ENCODE results near the gene CRYGC. TPM values are rescaled to one million over a fixed set of nuclear protein-coding genes. Genes with fewer than 3 reads are reported as not detected.
"Not testable (repeated sequence)": the region's sequence is repeated elsewhere in the genome, so short reads cannot be mapped to it uniquely, and the experiment has no call there.

Gene CRYGC
- total RNA-seq, 2 donors from 2014 or later: not detected

GRCh38 chr2:208125251-208125650 lies 4.4 kb downstream of the CRYGC start:
- H3K4me3 Mint-ChIP-seq: no peak overlapping the region
- no peak overlapping the region for H3K27ac Mint-ChIP-seq
- no peak for DNase-seq (ENCODE audit: low spot score)

GRCh38 chr2:208124013-208124715 lies 5.5 kb downstream of the CRYGC start, which contains the start of gene CRYGD:
TSS of gene CRYGD (minus strand) at chr2:208124524. CDS start at chr2:208124473, 51 bp downstream.
- Mint-ChIP-seq H3K27me3 (peaks cover 18 to 26% of the 10 kb centered on the region in 2 donors), H3K4me3 (peak within 1 kb of the TSS; percentile 11)
- DNase-seq (ENCODE audit: low spot score); H3K4me1 Mint-ChIP-seq (ENCODE audit: low read depth in 2 of 2); H3K27ac Mint-ChIP-seq; H3K36me3 Mint-ChIP-seq; H3K9me3 Mint-ChIP-seq: not testable (repeated sequence)
- ATAC-seq: peak; percentile 53 to 69

More at GRCh38 chr2:208125251-208125650, 4.4 kb downstream of the CRYGC start:
- no peak for ATAC-seq
- H3K36me3 Mint-ChIP-seq: no peaks in the 10 kb centered on the region
- H3K9me3 Mint-ChIP-seq: peaks cover 3% of the 10 kb centered on the region
- H3K27me3 Mint-ChIP-seq: peaks cover 18 to 26% of the 10 kb centered on the region in 2 donors
- peaks cover 0 to 6% of the 10 kb centered on the region in 2 donors for H3K4me1 Mint-ChIP-seq (ENCODE audit: low read depth in 2 of 2)

GRCh38 chr2:208122248-208122647 lies 7.4 kb downstream of the CRYGC start:
- H3K4me1 Mint-ChIP-seq (ENCODE audit: low read depth in 2 of 2): peaks cover 0 to 6% of the 10 kb centered on the region in 2 donors
- peaks cover 3% of the 10 kb centered on the region for H3K9me3 Mint-ChIP-seq
- DNase-seq (ENCODE audit: low spot score) (no peak), ATAC-seq (no peak)
- peaks cover 18 to 26% of the 10 kb centered on the region in 2 donors for H3K27me3 Mint-ChIP-seq
- H3K27ac Mint-ChIP-seq: no peak overlapping the region
- no peak overlapping the region for H3K4me3 Mint-ChIP-seq
- H3K36me3 Mint-ChIP-seq: no peaks in the 10 kb centered on the region

GRCh38 chr2:208118918-208119317 lies 10.7 kb downstream of the CRYGC start:
- no peak overlapping the region for H3K4me3 Mint-ChIP-seq
- ATAC-seq: no peak
- no peaks in the 10 kb centered on the region for H3K9me3 Mint-ChIP-seq
- peaks cover 10 to 11% of the 10 kb centered on the region in 2 donors for H3K27me3 Mint-ChIP-seq
- DNase-seq (ENCODE audit: low spot score): no peak
- H3K27ac Mint-ChIP-seq: no peak overlapping the region
- peaks cover 0 to 2% of the 10 kb centered on the region in 2 donors for H3K4me1 Mint-ChIP-seq (ENCODE audit: low read depth in 2 of 2)
- H3K36me3 Mint-ChIP-seq: no peaks in the 10 kb centered on the region

- ATAC-seq; H3K9me3 Mint-ChIP-seq; H3K27ac Mint-ChIP-seq; H3K27me3 Mint-ChIP-seq; H3K36me3 Mint-ChIP-seq; H3K4me1 Mint-ChIP-seq (ENCODE audit: low read depth in 2 of 2); DNase-seq (ENCODE audit: low spot score); H3K4me3 Mint-ChIP-seq: not testable (repeated sequence)
Observed at GRCh38 chr2:208117390-208117789, 12.2 kb downstream of the CRYGC start.

GRCh38 chr2:208112969-208113368 lies 16.7 kb downstream of the CRYGC start:
- no peak for ATAC-seq

GRCh38 chr2:208112273-208112745 lies 17.3 kb downstream of the CRYGC start:
- not testable (repeated sequence) for H3K36me3 Mint-ChIP-seq; H3K4me1 Mint-ChIP-seq (ENCODE audit: low read depth in 2 of 2); H3K9me3 Mint-ChIP-seq; DNase-seq (ENCODE audit: low spot score); H3K27ac Mint-ChIP-seq; H3K27me3 Mint-ChIP-seq; H3K4me3 Mint-ChIP-seq
- ATAC-seq: peak; percentile 31 to 60

More at GRCh38 chr2:208112969-208113368, 16.7 kb downstream of the CRYGC start:
- no peaks in the 10 kb centered on the region for H3K9me3 Mint-ChIP-seq
- H3K27ac Mint-ChIP-seq: no peak overlapping the region
- no peak for DNase-seq (ENCODE audit: low spot score)
- no peaks in the 10 kb centered on the region for H3K36me3 Mint-ChIP-seq
- H3K4me1 Mint-ChIP-seq (ENCODE audit: low read depth in 2 of 2): no peaks in the 10 kb centered on the region
- H3K27me3 Mint-ChIP-seq: peaks cover 0 to 5% of the 10 kb centered on the region in 2 donors
- no peak overlapping the region for H3K4me3 Mint-ChIP-seq

- H3K9me3 Mint-ChIP-seq: no peaks in the 10 kb centered on the region
- H3K4me1 Mint-ChIP-seq (ENCODE audit: low read depth in 2 of 2): peaks cover 16 to 18% of the 10 kb centered on the region in 2 donors
- no peak overlapping the region for H3K27ac Mint-ChIP-seq
- H3K4me3 Mint-ChIP-seq: no peak overlapping the region
- H3K27me3 Mint-ChIP-seq: peaks cover 0 to 10% of the 10 kb centered on the region in 2 donors
- DNase-seq (ENCODE audit: low spot score) (no peak), ATAC-seq (no peak)
- no peaks in the 10 kb centered on the region for H3K36me3 Mint-ChIP-seq
Observed at GRCh38 chr2:208103616-208104015, 26.0 kb downstream of the CRYGC start.

- Mint-ChIP-seq H3K4me3 (no peak overlapping the region), H3K27ac (peak overlapping the region in 1 of 2 donors; percentile 14), H3K9me3 (no peaks in the 10 kb centered on the region), H3K27me3 (peaks cover 0 to 10% of the 10 kb centered on the region in 2 donors), H3K36me3 (no peaks in the 10 kb centered on the region), H3K4me1 (ENCODE audit: low read depth in 2 of 2) (peaks cover 16 to 18% of the 10 kb centered on the region in 2 donors)
- no peak for DNase-seq (ENCODE audit: low spot score)
- ATAC-seq: no peak
Observed at GRCh38 chr2:208101716-208102631, 27.7 kb downstream of the CRYGC start.

GRCh38 chr2:208099682-208100470 lies 29.8 kb downstream of the CRYGC start:
- Mint-ChIP-seq H3K4me1 (ENCODE audit: low read depth in 2 of 2) (peaks cover 16 to 18% of the 10 kb centered on the region in 2 donors), H3K36me3 (no peaks in the 10 kb centered on the region), H3K9me3 (no peaks in the 10 kb centered on the region), H3K4me3 (peak overlapping the region; percentile 56), H3K27ac (no peak overlapping the region), H3K27me3 (peaks cover 0 to 2% of the 10 kb centered on the region in 2 donors)
- ATAC-seq (peak in 1 of 2 donors; percentile 24), DNase-seq (ENCODE audit: low spot score) (no peak)

GRCh38 chr2:208098701-208099100 lies 30.9 kb downstream of the CRYGC start:
- not testable (repeated sequence) for H3K36me3 Mint-ChIP-seq
- H3K4me1 Mint-ChIP-seq (ENCODE audit: low read depth in 2 of 2): peaks cover 16 to 18% of the 10 kb centered on the region in 2 donors

GRCh38 chr2:208098267-208098666 lies 31.4 kb downstream of the CRYGC start:
- ATAC-seq (no peak), DNase-seq (ENCODE audit: low spot score) (no peak)
- Mint-ChIP-seq H3K27me3 (peaks cover 0 to 2% of the 10 kb centered on the region in 2 donors), H3K9me3 (no peaks in the 10 kb centered on the region), H3K36me3 (no peaks in the 10 kb centered on the region), H3K4me3 (no peak overlapping the region), H3K27ac (no peak overlapping the region), H3K4me1 (ENCODE audit: low read depth in 2 of 2) (peaks cover 16 to 18% of the 10 kb centered on the region in 2 donors)

More at GRCh38 chr2:208098701-208099100, 30.9 kb downstream of the CRYGC start:
- not testable (repeated sequence) for DNase-seq (ENCODE audit: low spot score); ATAC-seq; H3K27me3 Mint-ChIP-seq; H3K4me3 Mint-ChIP-seq; H3K9me3 Mint-ChIP-seq; H3K27ac Mint-ChIP-seq

GRCh38 chr2:208097801-208098200 lies 31.8 kb downstream of the CRYGC start:
- no peaks in the 10 kb centered on the region for H3K9me3 Mint-ChIP-seq
- H3K36me3 Mint-ChIP-seq: no peaks in the 10 kb centered on the region
- H3K4me3 Mint-ChIP-seq: no peak overlapping the region
- ATAC-seq (no peak), DNase-seq (ENCODE audit: low spot score) (no peak)
- no peak overlapping the region for H3K27ac Mint-ChIP-seq
- peaks cover 0 to 2% of the 10 kb centered on the region in 2 donors for H3K27me3 Mint-ChIP-seq
- peaks cover 16 to 18% of the 10 kb centered on the region in 2 donors for H3K4me1 Mint-ChIP-seq (ENCODE audit: low read depth in 2 of 2)

All from natural killer cell treated with Interleukin-12 subunit alpha and Interleukin-12 subunit beta and Interleukin-15 and Interleukin-18, amount 100 ng/mL, for 72 hours (primary cell).